LNCAP (cell line): Measurements from ENCODE around the gene SDK1.
A peak's percentile ranks its signal among the peaks of the same experiment; 100 is the strongest.

Experiments used
- CTCF ChIP-seq: fragments of 450-650 bp; IDR thresholded peaks from 2 replicates; pipeline ENCODE4 v1.5.1; 2017; ENCODE audit warnings: mild to moderate bottlenecking

SDK1 gene

GRCh38 chr7:3895341-3896116 lies 594.5 kb downstream of the SDK1 start:
- TF ChIP-seq CTCF = no peak

- TF ChIP-seq CTCF = no peak
Measured at GRCh38 chr7:3896169-3896765, 595.2 kb downstream of the SDK1 start.

GRCh38 chr7:3897430-3898372 lies 596.6 kb downstream of the SDK1 start:
- peak; percentile 91 for TF ChIP-seq CTCF

GRCh38 chr7:3899559-3899991 lies 598.5 kb downstream of the SDK1 start:
- TF ChIP-seq CTCF = no peak

GRCh38 chr7:3908153-3908552 lies 607.1 kb downstream of the SDK1 start:
- no peak for TF ChIP-seq CTCF

GRCh38 chr7:3909128-3909527 lies 608.1 kb downstream of the SDK1 start:
- TF ChIP-seq CTCF = no peak

GRCh38 chr7:3910054-3910453 lies 609.0 kb downstream of the SDK1 start:
- TF ChIP-seq CTCF = no peak
